GM18499 (cell line): ENCODE data around the gene NOD1.
"Not testable (repeated sequence)": the region's sequence is repeated elsewhere in the genome, so short reads cannot be mapped to it uniquely, and the experiment has no call there.

Source experiments
- ATAC-seq: cut with Tn5 transposase; IDR thresholded peaks from one replicate; pipeline ENCODE4 v1.9.1; 2021; ENCODE audit warnings: moderate number of reproducible peaks; ENCODE audit not compliant: insufficient read depth, unreplicated experiment

The NOD1 gene

DNA sequence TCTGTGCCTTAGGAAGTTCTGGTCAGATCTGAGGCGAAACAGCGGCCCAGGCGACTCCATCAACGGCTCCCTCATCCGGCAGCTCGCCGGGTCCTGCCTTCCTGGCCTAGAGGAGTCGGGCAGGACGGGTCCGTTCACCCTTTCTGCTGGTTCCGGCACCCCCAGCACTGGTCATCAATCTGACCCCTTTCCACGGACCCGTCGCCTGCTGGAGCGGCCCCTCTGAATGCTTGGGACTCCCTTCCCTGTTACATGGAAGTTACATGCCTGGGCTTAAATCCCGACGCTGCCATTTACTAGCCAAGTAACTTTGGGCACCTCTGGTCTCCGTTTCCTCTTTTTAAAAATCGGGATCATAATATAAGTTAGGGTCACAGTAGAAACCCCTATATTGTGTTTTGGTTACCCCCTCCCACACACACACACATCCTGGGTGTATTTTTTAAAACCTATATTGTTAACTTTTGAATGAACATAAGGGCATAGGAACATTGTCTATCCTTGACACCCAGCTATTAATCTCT is 26.7 kb upstream of the NOD1 start:
- ATAC-seq = peak; percentile 2

DNA sequence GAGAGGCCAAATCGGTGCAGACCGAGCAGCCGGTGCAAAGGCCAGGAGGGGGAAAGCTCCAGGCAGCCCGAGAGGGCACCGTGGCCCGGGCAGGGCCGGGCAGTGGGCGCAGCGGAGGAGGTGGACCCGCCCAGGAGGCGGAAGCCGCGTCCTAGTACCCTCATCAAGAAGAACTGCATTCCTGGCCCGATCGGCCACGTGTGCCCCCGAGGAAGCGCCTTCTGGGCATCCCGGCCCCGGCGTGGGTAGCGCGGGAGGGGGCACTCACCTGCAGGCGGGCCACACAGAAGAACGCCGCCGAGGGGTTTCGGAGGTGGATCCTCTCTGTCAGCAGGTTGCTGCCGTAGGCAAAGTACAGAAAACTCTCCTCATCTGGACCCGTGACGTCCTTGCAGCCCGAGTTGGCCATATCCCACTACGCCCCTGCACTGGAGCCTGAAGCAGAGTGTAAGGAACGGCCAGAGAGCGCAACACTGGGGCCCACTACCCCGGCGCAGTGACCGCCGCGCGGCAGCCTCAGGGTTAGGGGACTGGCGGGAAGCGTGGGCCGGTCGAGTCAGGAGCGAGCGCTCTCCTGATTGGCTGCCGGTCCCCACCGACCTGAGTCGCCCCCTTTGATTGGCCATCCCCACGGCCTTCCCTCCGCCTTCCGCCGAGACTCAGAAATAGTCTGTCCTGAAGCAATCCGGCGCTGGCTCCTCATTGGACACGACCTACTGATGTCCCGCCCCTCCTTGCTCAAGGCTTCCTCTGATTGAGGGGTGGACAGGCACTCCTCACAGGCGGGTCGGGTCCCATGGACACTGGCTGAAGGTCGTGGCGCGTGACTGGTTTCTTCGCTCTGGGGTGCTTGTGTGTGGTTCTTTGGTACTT is 26.0 kb upstream of the NOD1 start, which contains the start of gene GGCT:
Gene GGCT (minus strand): TSS at position 529 of the 873 bp plus-strand sequence. CDS start 120 bp downstream, at position 409.
- ATAC-seq = peak; percentile 97

DNA sequence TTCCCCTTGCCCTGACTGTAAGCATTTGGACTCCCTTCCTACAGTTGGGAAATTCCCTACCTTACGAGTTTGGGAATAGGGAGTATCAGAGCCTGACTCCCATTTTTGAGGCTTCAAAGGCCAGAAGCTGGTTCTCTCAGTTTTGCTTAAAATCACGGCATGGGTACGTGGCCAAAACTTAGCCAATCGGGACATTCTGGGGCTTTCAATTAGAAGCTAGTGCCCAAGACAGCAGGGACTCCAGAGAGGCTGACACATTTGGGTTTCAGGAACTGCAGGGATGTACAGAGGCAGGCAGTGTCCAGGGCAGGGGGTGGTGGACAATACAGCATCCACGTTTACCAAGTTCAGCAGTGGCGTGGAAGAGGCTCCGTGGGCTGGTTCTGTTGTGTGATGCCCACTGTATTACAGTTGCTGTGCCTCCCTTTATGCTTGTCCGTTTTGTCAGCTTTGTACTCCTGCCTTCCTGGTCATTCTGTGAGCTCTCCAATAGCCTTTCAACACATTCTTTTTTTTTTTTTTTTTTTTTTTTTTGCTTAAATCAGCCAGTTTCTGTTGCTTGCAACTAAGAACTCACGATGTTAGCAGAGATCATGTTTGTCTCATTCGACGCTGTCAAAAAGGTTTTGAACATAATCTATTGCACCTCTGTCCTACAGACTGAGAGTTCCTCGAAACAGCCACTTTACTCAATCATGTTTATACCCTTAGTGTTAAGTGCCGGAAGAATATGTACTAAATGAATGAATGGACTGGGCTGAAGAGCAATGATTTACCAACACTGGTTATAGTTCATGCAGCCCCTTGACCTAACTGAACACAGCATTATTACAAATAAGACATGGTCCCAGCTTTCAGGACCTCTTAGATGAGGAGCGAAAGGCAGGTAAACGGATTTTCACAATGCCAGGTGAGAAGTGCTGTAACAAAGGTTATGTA is 25.0 kb upstream of the NOD1 start:
- ATAC-seq = no peak

DNA sequence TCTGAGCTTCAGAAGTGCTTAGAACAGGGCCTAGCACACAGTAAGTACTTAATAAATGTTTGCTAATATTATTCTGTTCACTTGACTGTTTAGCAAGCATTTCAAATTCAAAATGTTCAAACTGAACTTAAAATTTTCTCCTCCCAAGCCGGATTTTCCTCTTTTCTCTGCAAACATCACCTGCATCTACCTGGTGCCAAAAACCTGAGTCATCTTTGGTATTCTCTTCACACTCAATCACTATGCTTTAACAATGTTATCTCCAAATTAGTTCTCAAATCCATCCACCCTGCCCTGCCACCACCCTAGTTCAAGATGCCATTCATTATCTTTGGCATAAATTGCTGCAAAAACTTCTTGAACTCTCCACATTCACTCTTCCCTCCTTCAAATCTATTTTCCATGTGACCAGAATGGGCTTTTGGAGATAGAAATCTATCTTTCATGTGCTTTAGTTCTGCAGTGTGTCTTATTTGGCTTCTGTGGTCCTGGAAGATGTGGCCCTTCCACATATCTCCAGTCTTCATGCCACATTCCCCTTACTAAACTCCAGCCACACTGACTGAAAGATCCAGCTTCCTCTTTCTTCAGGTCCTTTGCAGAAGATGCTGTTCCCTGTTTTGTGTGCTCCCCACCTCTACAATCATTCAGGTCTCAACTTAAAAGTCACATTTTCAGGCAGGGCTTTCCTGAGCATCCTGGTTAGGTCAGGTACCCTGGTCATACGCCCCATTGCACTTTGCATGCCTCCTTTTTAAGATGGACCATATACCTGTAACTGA is 24.1 kb upstream of the NOD1 start:
- ATAC-seq = no peak

DNA sequence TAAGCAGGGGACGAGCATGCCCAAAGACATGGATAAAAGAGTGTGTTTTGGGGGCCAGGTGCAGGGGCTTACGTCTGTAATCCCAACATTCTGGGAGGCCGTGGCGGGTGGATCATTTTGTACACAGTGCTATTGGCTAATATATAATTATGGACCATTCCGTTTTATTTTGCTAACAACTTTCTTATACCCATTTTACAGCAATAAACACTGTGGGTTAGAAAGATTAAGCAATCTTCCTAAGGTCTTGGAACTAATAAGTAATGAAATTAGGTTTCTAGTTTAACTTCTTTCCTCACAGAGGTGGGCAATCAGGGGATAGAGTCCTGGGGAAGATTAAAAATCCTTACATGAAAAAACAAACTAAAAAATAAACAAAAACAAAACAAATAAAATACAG is 22.7 kb upstream of the NOD1 start:
- ATAC-seq = no peak

DNA sequence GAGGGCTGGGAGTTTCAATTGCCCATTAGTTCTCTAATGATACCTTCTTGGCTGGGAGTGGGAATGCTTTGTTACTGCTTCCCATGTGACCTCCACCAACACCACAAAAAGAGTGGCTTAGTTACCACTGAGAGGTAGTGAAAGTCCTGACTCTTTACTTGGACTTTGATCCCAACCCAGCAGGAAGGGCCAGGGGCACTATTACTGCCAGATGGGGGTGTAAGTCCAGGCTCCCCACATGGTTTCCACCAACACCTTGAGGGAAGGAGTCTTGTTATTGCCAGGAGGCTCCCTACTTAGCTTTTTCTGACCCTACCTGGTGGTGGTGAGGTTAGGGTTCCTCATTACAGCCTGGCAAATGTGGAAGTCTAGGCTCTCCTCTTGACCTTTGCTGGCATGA is 14.6 kb upstream of the NOD1 start:
- ATAC-seq = no peak

DNA sequence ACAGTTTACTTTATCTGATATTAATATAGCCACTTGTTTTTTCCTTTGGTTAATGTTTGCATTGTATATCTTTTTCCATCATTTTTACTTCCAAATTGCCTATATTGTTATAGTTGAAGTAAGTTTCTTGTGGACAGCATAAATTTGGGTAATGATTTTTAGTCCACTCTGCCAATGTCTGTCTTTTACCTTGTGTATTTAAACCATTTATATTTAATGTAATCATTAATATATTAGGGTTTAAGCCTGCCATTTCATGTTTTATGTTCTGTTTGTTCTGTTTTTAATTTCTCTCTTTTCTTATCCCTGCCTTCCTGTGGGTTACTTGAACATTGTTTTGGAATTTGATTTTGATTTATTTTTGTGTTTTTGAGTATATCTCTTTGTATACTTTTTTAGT is 12.8 kb upstream of the NOD1 start:
- ATAC-seq = no peak

DNA sequence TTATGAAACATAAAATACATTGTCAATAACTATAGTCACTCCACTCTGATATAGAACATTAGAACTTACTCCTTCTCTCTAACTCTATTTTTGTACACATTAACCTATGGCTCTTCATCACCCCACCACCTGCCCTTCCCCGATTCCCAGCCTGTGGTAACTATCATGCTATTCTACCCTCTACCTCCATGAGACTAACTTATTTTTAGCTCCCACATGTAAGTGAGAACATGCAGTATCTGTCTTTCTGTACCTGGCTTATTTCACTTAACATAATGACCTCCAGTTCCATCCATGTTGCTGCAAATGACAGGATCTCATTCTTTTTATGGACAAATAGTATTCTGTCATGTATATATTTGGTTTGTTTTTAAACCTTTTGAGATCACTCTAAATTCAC is 8.8 kb upstream of the NOD1 start:
- ATAC-seq = no peak

DNA sequence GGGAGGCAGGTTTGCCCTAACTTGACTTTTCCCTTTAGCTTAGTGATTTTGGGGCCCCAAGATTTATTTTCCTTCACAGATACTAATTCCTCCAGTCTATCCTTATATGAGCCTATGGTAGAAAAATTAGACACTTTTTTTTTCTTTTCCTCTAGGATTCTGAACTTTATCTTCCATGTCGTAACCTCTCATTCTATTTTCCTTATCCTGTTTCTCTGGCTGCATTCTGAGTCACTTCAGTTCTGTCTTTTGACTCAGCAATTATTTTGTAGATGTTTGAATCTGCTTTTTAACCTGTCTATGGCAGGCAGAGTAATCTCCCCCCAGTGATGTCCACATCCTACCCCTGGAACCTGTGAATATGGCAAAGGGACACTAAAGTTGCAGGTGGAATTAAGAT is 7.1 kb upstream of the NOD1 start:
- ATAC-seq = no peak

DNA sequence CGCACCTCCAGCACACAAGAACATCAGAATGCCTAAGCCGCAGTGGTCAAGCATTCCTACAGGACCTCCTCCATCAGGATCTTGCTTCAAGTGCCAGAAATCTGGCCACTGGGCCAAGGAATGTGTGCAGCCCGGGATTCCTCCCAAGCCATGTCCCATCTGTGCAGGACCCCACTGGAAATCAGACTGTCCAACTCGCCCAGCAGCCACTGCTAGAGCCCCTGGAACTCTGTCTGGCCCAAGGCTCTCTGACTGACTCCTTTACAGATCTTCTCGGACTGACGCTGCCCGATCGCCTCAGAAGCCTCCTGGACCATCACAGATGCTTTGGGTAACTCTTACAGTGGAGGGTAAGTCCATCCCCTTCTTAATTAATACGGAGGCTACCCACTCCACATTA is 2.8 kb upstream of the NOD1 start:
- ATAC-seq = not testable (repeated sequence)

DNA sequence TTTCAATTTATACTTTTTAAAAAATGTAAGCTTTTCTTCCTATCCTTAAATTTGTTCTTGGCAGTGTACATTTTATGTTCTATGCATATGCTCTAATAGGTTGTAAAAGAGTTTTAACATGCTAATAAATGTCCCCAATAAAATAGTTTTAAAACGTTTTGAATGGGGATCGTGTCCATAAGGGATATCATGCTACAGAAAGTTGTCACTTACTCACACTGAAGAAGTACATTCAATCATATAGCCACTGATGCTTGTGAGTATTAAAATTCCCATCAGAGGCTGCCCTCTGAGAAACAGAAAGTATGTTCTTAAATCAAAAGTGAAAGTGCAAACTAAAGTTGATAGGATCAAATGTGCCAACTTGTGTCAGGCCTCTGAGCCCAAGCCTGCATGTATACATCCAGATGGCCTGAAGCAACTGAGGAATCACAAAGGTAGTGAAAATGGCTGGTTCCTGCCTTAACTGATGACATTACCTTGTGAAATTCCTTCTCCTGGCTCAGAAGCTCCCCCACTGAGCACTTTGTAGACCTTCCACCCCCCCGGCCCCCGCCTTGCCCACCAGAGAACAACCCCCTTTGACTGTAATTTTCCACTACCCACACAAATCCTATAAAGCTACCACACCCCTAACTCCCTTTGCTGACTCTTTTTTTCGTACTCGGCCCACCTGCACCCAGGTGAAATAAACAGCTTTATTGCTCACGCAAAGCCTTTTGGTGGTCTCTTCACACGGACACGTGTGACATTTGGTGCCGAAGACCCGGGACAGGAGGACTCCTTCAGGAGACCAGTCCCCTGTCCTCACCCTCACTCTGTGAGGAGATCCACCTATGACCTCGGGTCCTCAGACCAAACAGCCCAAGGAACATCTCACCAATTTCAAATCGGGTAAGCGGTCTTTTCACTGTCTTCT is 877 bp upstream of the NOD1 start:
- no peak for ATAC-seq

DNA sequence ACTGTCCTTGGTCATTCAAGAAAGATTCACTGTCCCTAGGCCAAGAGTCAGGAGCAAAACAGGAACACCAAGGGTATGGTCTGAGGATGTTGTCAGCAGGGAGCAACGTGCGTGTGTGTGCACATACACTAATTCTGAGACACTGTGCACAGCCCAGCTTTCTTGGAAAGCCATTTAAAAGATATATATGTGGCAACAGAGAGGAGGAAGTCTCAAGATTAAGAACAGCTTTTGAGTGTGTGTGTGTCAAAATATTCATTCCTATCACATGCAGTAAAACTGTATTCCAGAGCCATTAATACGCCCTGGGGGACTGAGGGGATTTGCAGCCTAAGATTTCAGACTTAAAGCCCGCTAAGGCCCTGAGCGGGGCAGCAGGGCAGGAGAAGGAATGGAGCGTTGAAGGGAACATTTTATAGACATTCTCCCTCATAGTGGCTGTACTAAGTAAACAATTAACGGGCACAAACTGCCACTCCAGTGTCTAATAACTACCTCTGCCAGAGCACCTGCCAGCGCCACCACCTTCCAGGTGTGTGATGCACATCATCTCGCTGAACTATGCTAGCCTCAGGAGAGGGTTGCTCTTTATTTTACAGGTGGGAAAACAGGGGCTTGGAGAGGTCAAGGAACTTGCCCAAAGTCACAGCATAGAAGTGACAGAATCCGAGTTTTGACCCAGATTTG is 2.0 kb downstream of the NOD1 start:
- no peak for ATAC-seq

DNA sequence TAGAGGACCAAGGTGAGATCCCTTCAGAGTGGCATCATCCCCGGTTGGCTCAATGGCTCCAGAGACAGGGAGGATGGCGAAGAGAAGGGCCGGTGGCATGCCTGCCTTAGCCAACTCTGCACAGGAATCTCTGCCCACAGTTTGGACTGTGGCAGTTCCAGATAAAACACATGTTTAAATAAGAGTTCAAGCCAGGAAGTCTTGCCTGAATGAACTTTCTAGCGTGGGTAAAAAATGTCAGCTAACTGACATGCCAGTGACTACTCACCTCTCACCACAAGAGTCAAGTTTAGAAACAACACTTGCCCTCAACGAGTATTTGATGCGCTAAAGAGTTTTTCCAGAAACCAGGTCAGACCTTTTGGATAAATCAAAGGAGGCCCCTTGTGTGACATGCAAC is 3.0 kb downstream of the NOD1 start:
- no peak for ATAC-seq

DNA sequence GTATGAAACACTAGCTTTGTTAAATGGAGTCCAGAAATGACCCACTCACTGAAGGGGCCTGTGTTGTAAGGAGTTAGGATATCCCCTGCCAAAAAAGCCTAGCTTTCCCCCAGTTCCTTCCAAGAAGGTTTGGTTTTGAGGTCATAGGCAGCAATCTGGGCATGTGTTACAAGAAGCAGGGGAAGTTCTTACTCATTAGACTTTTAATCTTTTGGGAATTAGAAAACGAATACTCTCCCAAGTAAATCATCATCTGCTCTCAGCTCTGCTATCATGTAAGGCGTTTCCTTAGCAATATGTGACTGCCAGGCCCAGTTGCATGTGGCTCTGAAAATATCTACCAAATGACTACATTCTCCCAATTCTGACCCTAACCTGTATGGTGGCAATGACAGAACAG is 3.7 kb downstream of the NOD1 start:
- ATAC-seq = no peak

DNA sequence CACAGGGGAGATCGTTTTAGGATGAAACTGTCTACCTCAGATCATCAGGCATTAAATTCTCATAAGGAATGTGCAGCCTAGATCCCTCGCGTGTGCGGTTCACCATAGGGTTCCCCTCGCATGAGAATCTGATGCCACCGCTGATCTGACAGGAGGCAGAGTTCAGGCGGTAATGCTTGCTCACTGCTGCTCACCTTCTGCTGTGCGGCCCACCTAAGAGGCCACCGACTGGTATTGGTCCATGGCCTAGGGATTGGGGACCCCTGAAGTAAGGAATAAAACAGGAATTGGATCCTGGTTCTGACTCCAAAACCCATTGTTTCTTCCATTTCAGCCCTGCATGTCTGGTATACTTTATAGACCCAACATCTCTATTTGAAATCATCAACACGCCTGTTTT is 4.1 kb downstream of the NOD1 start:
- ATAC-seq = no peak

DNA sequence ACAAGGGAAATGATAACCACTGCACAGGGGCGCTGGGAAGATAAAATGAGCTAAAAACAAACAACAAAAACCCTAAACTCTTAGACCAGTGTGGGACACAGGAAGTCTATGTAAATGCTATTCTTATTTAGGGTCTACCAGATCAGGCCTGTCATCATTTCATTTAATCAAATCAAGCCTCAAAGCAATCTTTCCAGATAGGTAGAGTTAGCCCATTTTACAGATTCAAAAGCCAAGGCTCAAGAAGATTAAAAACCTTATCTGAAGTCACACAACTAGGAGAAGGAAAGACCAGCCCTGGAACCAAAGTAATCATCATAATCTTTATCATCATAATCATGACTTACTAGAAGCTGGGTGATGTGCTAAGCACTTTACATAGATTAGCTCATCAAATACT is 4.7 kb downstream of the NOD1 start:
- no peak for ATAC-seq

DNA sequence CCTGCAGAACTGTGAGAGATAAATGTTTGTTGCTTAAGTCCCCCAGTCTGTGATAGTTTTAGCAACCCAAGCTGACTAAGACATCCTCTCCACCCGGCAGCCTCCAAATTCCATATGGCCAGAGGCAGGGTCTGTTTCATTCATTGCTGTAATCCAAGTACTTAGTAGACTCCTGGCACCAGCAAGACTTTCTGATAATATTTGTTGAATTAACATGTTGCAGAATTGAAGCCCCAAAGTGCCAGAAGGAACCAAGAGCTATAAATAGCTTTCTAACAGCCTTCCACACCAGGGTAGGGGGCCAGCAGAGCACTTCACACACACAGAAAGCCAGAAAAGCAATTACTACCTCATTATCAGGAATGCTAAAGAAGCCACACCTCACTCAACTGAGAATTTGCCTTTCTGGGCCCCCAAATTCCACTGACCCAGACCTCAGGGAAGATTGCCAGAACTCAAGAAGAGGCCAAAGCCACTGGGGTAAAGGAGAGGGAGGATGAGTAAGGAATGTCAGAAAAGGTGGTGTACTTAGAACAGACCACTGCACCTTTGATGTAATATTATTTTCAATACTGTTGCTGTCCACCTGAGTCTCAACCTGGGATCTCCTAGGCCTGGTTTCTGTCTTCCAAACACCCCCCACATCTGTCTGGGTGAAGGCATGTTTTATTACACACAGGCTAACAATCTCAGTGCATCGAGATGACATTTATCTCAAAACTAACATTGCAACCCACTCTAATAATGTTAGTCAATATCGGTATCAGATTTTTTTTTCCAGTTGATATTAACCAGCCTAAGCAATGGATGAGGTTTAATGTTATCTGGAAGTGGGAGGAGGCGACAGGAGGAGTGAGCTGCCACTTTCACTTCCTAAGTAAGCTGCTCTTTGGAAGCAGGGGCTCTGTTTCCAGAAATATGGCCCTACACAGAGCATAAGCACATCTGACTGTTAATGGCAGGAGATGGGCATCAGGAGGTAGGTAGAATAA is 5.5 kb downstream of the NOD1 start:
- ATAC-seq = no peak
